SJCRH30 (cell line): Measurements from ENCODE around the gene EML6. TPM values are rescaled to one million over a fixed set of nuclear protein-coding genes. Genes with fewer than 3 reads are reported as not detected.

Source experiments
- DNase-seq, 2 experiments: peaks; one replicate each; pipeline ENCODE4 v3.0.0-alpha.2; 2015 to 2020
- H3K27ac ChIP-seq: fragments of 250-450 bp; sonication (Bioruptor Pico); 2 replicates; pipeline ENCODE4 v1.5.1; 2020; ENCODE audit warnings: mild to moderate bottlenecking, moderate library complexity
- H3K27me3 ChIP-seq: fragments of 250-450 bp; sonication (Bioruptor Pico); 2 replicates; pipeline ENCODE4 v1.5.1; 2020; ENCODE audit warnings: mild to moderate bottlenecking, moderate library complexity
- H3K36me3 ChIP-seq: fragments of 250-450 bp; sonication (Bioruptor Pico); 2 replicates; pipeline ENCODE4 v1.5.1; 2020; ENCODE audit warnings: mild to moderate bottlenecking, moderate library complexity
- H3K4me1 ChIP-seq: fragments of 250-450 bp; sonication (Bioruptor Pico); 2 replicates; pipeline ENCODE4 v1.5.1; 2020; ENCODE audit warnings: mild to moderate bottlenecking, moderate library complexity
- H3K4me3 ChIP-seq: fragments of 250-450 bp; sonication (Bioruptor Pico); 2 replicates; pipeline ENCODE4 v1.5.1; 2020; ENCODE audit warnings: mild to moderate bottlenecking, moderate library complexity
- H3K9me3 ChIP-seq: fragments of 250-450 bp; sonication (Bioruptor Pico); replicated peaks from 2 replicates; pipeline ENCODE4 v1.5.1; 2020; ENCODE audit warnings: mild to moderate bottlenecking, moderate library complexity
- total RNA-seq: library from RNA; depleted of rRNA; stranded (reverse); fragments of >200 nt; shearing (Covaris generic); gene quantifications from 2 replicates; pipeline ENCODE4 v1.2.3, GENCODE V29; 2014

The EML6 gene
- total RNA-seq, 1 experiment from 2014 or later, result 1.0 TPM

GRCh38 chr2:54850171-54851122, 127.0 kb downstream of the EML6 start:
- no peak for DNase-seq
- H3K27ac ChIP-seq, result no peak overlapping the region

GRCh38 chr2:54853616-54854310, 130.3 kb downstream of the EML6 start:
- H3K27ac ChIP-seq, result no peak overlapping the region
- H3K27me3 ChIP-seq, result no peaks in the 10 kb centered on the region
- peaks cover under 1% of the 10 kb centered on the region; the same call in 1 of the 2 replicates for H3K4me1 ChIP-seq
- DNase-seq, result no peak
- H3K36me3 ChIP-seq, result no peaks in the 10 kb centered on the region
- no peaks in the 10 kb centered on the region for H3K9me3 ChIP-seq
- no peak overlapping the region for H3K4me3 ChIP-seq

More at GRCh38 chr2:54850171-54851122, 127.0 kb downstream of the EML6 start:
- no peaks in the 10 kb centered on the region for H3K36me3 ChIP-seq
- no peaks in the 10 kb centered on the region for H3K9me3 ChIP-seq
- H3K4me3 ChIP-seq, result no peak overlapping the region
- H3K4me1 ChIP-seq, result no peaks in the 10 kb centered on the region
- H3K27me3 ChIP-seq, result no peaks in the 10 kb centered on the region

GRCh38 chr2:54855434-54855833, 132.0 kb downstream of the EML6 start:
- no peaks in the 10 kb centered on the region for H3K36me3 ChIP-seq
- H3K9me3 ChIP-seq, result no peaks in the 10 kb centered on the region
- H3K4me3 ChIP-seq, result no peak overlapping the region
- no peaks in the 10 kb centered on the region for H3K27me3 ChIP-seq
- DNase-seq, result no peak
- peaks cover 15% of the 10 kb centered on the region for H3K4me1 ChIP-seq
- H3K27ac ChIP-seq, result no peak overlapping the region

- Histone ChIP-seq H3K36me3 (no peaks in the 10 kb centered on the region), H3K9me3 (no peaks in the 10 kb centered on the region), H3K4me3 (no peak overlapping the region), H3K4me1 (peaks cover 25% of the 10 kb centered on the region), H3K27ac (no peak overlapping the region), H3K27me3 (no peaks in the 10 kb centered on the region)
- DNase-seq, result no peak
Measured at GRCh38 chr2:54858021-54858681, 134.7 kb downstream of the EML6 start.

- peaks cover 25% of the 10 kb centered on the region for H3K4me1 ChIP-seq
- H3K36me3 ChIP-seq, result no peaks in the 10 kb centered on the region
- peak; percentile 18 to 46 for DNase-seq
- no peaks in the 10 kb centered on the region for H3K9me3 ChIP-seq
- no peak overlapping the region for H3K27ac ChIP-seq
- no peaks in the 10 kb centered on the region for H3K27me3 ChIP-seq
- no peak overlapping the region for H3K4me3 ChIP-seq
Measured at GRCh38 chr2:54859416-54859815, 136.0 kb downstream of the EML6 start.

- H3K27ac ChIP-seq, result peak overlapping the region; percentile 45
- peak overlapping the region; percentile 32 for H3K4me3 ChIP-seq
- H3K27me3 ChIP-seq, result no peaks in the 10 kb centered on the region
- H3K9me3 ChIP-seq, result no peaks in the 10 kb centered on the region
- H3K4me1 ChIP-seq, result peaks cover 25% of the 10 kb centered on the region
- peak; percentile 82 to 88 for DNase-seq
- no peaks in the 10 kb centered on the region for H3K36me3 ChIP-seq
Measured at GRCh38 chr2:54859997-54860701, 136.7 kb downstream of the EML6 start.

GRCh38 chr2:54862229-54862628, 138.8 kb downstream of the EML6 start:
- H3K4me1 ChIP-seq, result peaks cover 25% of the 10 kb centered on the region
- no peaks in the 10 kb centered on the region for H3K9me3 ChIP-seq
- no peaks in the 10 kb centered on the region for H3K36me3 ChIP-seq
- no peak for DNase-seq
- H3K4me3 ChIP-seq, result no peak overlapping the region
- no peak overlapping the region for H3K27ac ChIP-seq
- H3K27me3 ChIP-seq, result no peaks in the 10 kb centered on the region

- no peak for DNase-seq
- no peak overlapping the region for H3K27ac ChIP-seq
Measured at GRCh38 chr2:54862742-54863141, 139.3 kb downstream of the EML6 start.

GRCh38 chr2:54863660-54864059, 140.2 kb downstream of the EML6 start:
- Histone ChIP-seq H3K36me3 (no peaks in the 10 kb centered on the region), H3K27me3 (no peaks in the 10 kb centered on the region), H3K9me3 (no peaks in the 10 kb centered on the region), H3K27ac (no peak overlapping the region), H3K4me1 (peaks cover 25% of the 10 kb centered on the region), H3K4me3 (no peak overlapping the region)
- DNase-seq, result no peak

More at GRCh38 chr2:54862742-54863141, 139.3 kb downstream of the EML6 start:
- Histone ChIP-seq H3K4me3 (no peak overlapping the region), H3K27me3 (no peaks in the 10 kb centered on the region), H3K9me3 (no peaks in the 10 kb centered on the region), H3K36me3 (no peaks in the 10 kb centered on the region), H3K4me1 (peaks cover 25% of the 10 kb centered on the region)

GRCh38 chr2:54864096-54864495, 140.6 kb downstream of the EML6 start:
- H3K36me3 ChIP-seq, result no peaks in the 10 kb centered on the region

GRCh38 chr2:54864727-54865126, 141.3 kb downstream of the EML6 start:
- Histone ChIP-seq H3K4me3 (no peak overlapping the region), H3K27me3 (no peaks in the 10 kb centered on the region), H3K27ac (no peak overlapping the region), H3K9me3 (no peaks in the 10 kb centered on the region), H3K4me1 (peaks cover 16% of the 10 kb centered on the region), H3K36me3 (no peaks in the 10 kb centered on the region)
- no peak for DNase-seq

More at GRCh38 chr2:54864096-54864495, 140.6 kb downstream of the EML6 start:
- peaks cover 22% of the 10 kb centered on the region for H3K4me1 ChIP-seq
- H3K9me3 ChIP-seq, result no peaks in the 10 kb centered on the region
- no peak overlapping the region for H3K4me3 ChIP-seq
- no peak for DNase-seq
- H3K27ac ChIP-seq, result no peak overlapping the region
- no peaks in the 10 kb centered on the region for H3K27me3 ChIP-seq

GRCh38 chr2:54866179-54866578, 142.7 kb downstream of the EML6 start:
- H3K9me3 ChIP-seq, result no peaks in the 10 kb centered on the region
- peaks cover 3% of the 10 kb centered on the region for H3K4me1 ChIP-seq
- H3K4me3 ChIP-seq, result no peak overlapping the region
- H3K27ac ChIP-seq, result no peak overlapping the region
- no peak for DNase-seq
- H3K36me3 ChIP-seq, result no peaks in the 10 kb centered on the region
- H3K27me3 ChIP-seq, result no peaks in the 10 kb centered on the region

GRCh38 chr2:54866868-54867267, 143.4 kb downstream of the EML6 start:
- no peak for DNase-seq

GRCh38 chr2:54867457-54867856, 144.0 kb downstream of the EML6 start:
- Histone ChIP-seq H3K9me3 (no peaks in the 10 kb centered on the region), H3K27ac (no peak overlapping the region), H3K4me1 (peaks cover 10% of the 10 kb centered on the region), H3K27me3 (no peaks in the 10 kb centered on the region), H3K36me3 (no peaks in the 10 kb centered on the region), H3K4me3 (no peak overlapping the region)
- no peak for DNase-seq

More at GRCh38 chr2:54866868-54867267, 143.4 kb downstream of the EML6 start:
- Histone ChIP-seq H3K4me3 (no peak overlapping the region), H3K27me3 (no peaks in the 10 kb centered on the region), H3K4me1 (peaks cover 8% of the 10 kb centered on the region), H3K27ac (no peak overlapping the region), H3K36me3 (no peaks in the 10 kb centered on the region), H3K9me3 (no peaks in the 10 kb centered on the region)
